K562 (cell line): ENCODE data around the gene NDUFA13.

ENCODE experiments used
- SRF ChIP-seq, 2 experiments: fragments of 250-450, 450-650 bp in 1 of 2; sonication (Bioruptor Pico) in 1 of 2; sonication (generic) in 1 of 2; formaldehyde crosslinking; IDR thresholded peaks; 2 replicates each; pipeline versions ENCODE4 v1.5.0 to v1.5.1; 2020 to 2022; ENCODE audit warnings: mild to moderate bottlenecking in 1 of 2, missing genetic modification reagents in 1 of 2
- ZBTB7A ChIP-seq: IDR thresholded peaks from 2 replicates; pipeline ENCODE4 v1.6.1; 2011; ENCODE audit warnings: low read depth, mild to moderate bottlenecking, low read length, moderate library complexity, borderline replicate concordance; ENCODE audit not compliant: control insufficient read depth
- ZNF695 ChIP-seq: fragments of 450-650 bp; formaldehyde crosslinking; IDR thresholded peaks from 2 replicates; pipeline ENCODE4 v1.4.0; 2020; ENCODE audit warnings: mild to moderate bottlenecking, moderate library complexity

DNA sequence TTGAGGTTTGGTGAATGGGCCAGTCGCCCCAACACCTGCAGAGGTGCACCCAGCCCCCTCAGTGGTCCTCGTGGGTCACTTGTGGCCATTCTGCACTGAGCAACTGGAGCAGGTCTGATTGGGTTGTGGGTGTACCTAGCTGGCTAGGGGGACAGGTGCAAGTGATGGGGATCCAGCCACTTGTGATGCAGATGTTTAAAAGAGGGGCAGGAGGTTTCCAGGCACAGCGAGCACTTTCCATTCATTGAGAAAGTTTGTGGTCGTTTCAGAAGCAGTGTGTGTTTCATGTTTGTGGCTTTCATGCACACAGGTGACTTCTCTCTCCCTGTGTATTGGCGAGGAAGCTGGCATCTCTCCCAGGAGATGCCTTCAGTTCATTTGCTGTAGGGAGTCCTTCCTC is 35.3 kb upstream of the NDUFA13 start:
- TF ChIP-seq ZBTB7A (no peak), SRF (CRISPR knock-in tag; IDR thresholded peaks at IDR 0.05) (no peak), ZNF695 (CRISPR knock-in tag) (no peak)
